ENCODE results near the gene PPP1R14C. TPM values are rescaled to one million over a fixed set of nuclear protein-coding genes. Genes with fewer than 3 reads are reported as not detected.

Gene PPP1R14C
- total and polyA plus RNA-seq, 2 donors (not counting 1 experiment from before 2014, with no cell fraction given), result 0.17 TPM; not detected in 1

DNA sequence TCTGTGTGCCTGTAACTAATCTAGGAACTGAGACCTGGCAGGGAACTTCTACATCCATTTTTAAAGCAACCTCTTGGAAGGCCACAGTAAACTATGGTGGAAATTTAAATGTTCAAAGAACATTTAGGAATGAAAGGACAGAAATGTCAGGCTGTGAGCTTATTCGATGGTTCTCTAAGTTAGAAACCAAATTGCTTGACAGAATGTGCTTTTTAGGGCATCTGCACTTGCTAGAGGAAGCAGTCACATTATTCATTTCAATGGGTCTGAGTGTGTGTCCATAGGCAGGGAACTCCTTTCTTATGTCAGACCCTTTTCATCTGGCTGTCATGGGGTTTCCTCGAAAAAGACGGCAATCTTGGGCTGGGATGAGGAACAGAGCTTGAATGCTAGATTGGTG, 84.4 kb downstream of the PPP1R14C start:
- H3K9ac ChIP-seq (ENCODE audit: insufficient read depth, low read length), result no peak overlapping the region
- H3K9me3 ChIP-seq (ENCODE audit: control insufficient read depth, insufficient read depth, low read depth, low read length), result no peaks in the 10 kb centered on the region
- H3K27me3 ChIP-seq (ENCODE audit: control insufficient read depth, insufficient read depth, low read length), result no peaks in the 10 kb centered on the region
- H3K36me3 ChIP-seq (ENCODE audit: control insufficient read depth, insufficient read depth, low read length), result no peaks in the 10 kb centered on the region
- H3K79me2 ChIP-seq (ENCODE audit: control insufficient read depth, insufficient read depth, low read length), result no peaks in the 10 kb centered on the region
- no peak for DNase-seq (ENCODE audit: low read depth in 2 of 2)
- H3K27ac ChIP-seq (ENCODE audit: insufficient read depth, low read length), result no peak overlapping the region
- no peak overlapping the region for H2AFZ ChIP-seq (ENCODE audit: low read length)
- no peak overlapping the region for H3K4me2 ChIP-seq (ENCODE audit: extremely low read depth, insufficient read depth, low read length)
- no peaks in the 10 kb centered on the region for H3K4me1 ChIP-seq (ENCODE audit: control insufficient read depth, extremely low read depth, insufficient read depth, low read length)
- TF ChIP-seq EZH2 (IDR thresholded peaks at IDR 0.05; ENCODE audit: low read length, missing control alignments) (no peak), CTCF (conservative IDR thresholded peaks at IDR 0.05 in 1 of 2, IDR thresholded peaks at IDR 0.05 in 1 of 2; ENCODE audit: low read depth in 1 of 2, low read length in 2 of 2) (no peak)
- H4K20me1 ChIP-seq (ENCODE audit: control insufficient read depth, extremely low read depth, insufficient read depth, low read length), result no peaks in the 10 kb centered on the region
- H3K4me3 ChIP-seq (replicated peaks in 1 of 4; ENCODE audit: control extremely low read depth in 1 of 4, insufficient read depth in 1 of 4, low read depth in 3 of 4, low read length in 4 of 4), result no peak overlapping the region

- no peaks in the 10 kb centered on the region for H3K9me3 ChIP-seq (ENCODE audit: control insufficient read depth, insufficient read depth, low read depth, low read length)
- no peak overlapping the region for H2AFZ ChIP-seq (ENCODE audit: low read length)
- no peak overlapping the region for H3K9ac ChIP-seq (ENCODE audit: insufficient read depth, low read length)
- no peaks in the 10 kb centered on the region for H3K79me2 ChIP-seq (ENCODE audit: control insufficient read depth, insufficient read depth, low read length)
- no peak overlapping the region for H3K27ac ChIP-seq (ENCODE audit: insufficient read depth, low read length)
- no peaks in the 10 kb centered on the region for H3K4me1 ChIP-seq (ENCODE audit: control insufficient read depth, extremely low read depth, insufficient read depth, low read length)
- no peaks in the 10 kb centered on the region for H4K20me1 ChIP-seq (ENCODE audit: control insufficient read depth, extremely low read depth, insufficient read depth, low read length)
- no peak overlapping the region for H3K4me3 ChIP-seq (replicated peaks in 1 of 4; ENCODE audit: control extremely low read depth in 1 of 4, insufficient read depth in 1 of 4, low read depth in 3 of 4, low read length in 4 of 4)
- DNase-seq (ENCODE audit: low read depth in 2 of 2), result peak in 1 of 2 donors; percentile 41
- H3K27me3 ChIP-seq (ENCODE audit: control insufficient read depth, insufficient read depth, low read length), result no peaks in the 10 kb centered on the region
- no peak overlapping the region for H3K4me2 ChIP-seq (ENCODE audit: extremely low read depth, insufficient read depth, low read length)
- no peaks in the 10 kb centered on the region for H3K36me3 ChIP-seq (ENCODE audit: control insufficient read depth, insufficient read depth, low read length)
- TF ChIP-seq EZH2 (IDR thresholded peaks at IDR 0.05; ENCODE audit: low read length, missing control alignments) (no peak), CTCF (conservative IDR thresholded peaks at IDR 0.05 in 1 of 2, IDR thresholded peaks at IDR 0.05 in 1 of 2; ENCODE audit: low read depth in 1 of 2, low read length in 2 of 2) (no peak)
Measured at GRCh38 chr6:150228072-150228733, 85.4 kb downstream of the PPP1R14C start.

DNA sequence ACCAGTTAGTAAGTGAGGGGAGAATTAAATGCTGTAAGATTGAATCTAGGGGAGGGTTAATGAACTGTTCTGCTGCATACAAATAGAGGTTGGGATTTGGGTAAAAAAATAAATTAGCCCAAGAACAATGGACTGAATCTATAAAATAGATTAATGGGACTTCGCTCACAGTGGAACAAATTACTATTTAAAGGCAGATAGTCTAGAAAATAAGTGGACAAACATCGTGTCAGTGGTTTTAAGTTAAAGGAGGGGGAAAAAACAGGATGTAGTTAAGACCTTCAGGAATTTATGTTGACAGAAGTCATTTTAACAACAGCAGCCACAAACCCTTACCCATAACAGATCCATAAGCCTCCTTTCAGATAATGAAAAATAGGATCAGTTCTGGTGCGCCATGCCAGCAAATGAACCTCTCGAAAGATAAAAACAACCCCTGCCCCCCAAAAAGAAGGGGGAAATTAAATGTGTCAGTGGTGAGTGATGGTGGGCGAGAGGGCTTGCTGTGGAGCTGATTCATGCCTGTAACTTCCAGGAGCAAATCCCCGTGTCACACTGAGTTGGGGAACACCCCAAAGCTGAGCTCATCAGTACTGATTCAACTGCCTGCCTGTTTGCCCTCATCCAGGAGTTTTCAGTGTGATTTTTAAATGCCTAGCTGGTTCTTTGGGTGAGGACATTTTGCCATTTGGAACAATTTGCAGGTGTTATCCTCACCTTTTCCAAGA, 86.8 kb downstream of the PPP1R14C start:
- no peaks in the 10 kb centered on the region for H3K79me2 ChIP-seq (ENCODE audit: control insufficient read depth, insufficient read depth, low read length)
- no peak overlapping the region for H3K27ac ChIP-seq (ENCODE audit: insufficient read depth, low read length)
- H2AFZ ChIP-seq (ENCODE audit: low read length), result no peak overlapping the region
- H4K20me1 ChIP-seq (ENCODE audit: control insufficient read depth, extremely low read depth, insufficient read depth, low read length), result no peaks in the 10 kb centered on the region
- no peaks in the 10 kb centered on the region for H3K36me3 ChIP-seq (ENCODE audit: control insufficient read depth, insufficient read depth, low read length)
- DNase-seq (ENCODE audit: low read depth in 2 of 2), result peak in 1 of 2 donors; percentile 76
- no peaks in the 10 kb centered on the region for H3K27me3 ChIP-seq (ENCODE audit: control insufficient read depth, insufficient read depth, low read length)
- no peak overlapping the region for H3K4me2 ChIP-seq (ENCODE audit: extremely low read depth, insufficient read depth, low read length)
- no peaks in the 10 kb centered on the region for H3K4me1 ChIP-seq (ENCODE audit: control insufficient read depth, extremely low read depth, insufficient read depth, low read length)
- H3K4me3 ChIP-seq (replicated peaks in 1 of 4; ENCODE audit: control extremely low read depth in 1 of 4, insufficient read depth in 1 of 4, low read depth in 3 of 4, low read length in 4 of 4), result no peak overlapping the region
- TF ChIP-seq EZH2 (IDR thresholded peaks at IDR 0.05; ENCODE audit: low read length, missing control alignments) (no peak), CTCF (conservative IDR thresholded peaks at IDR 0.05 in 1 of 2, IDR thresholded peaks at IDR 0.05 in 1 of 2; ENCODE audit: low read depth in 1 of 2, low read length in 2 of 2) (no peak)
- H3K9me3 ChIP-seq (ENCODE audit: control insufficient read depth, insufficient read depth, low read depth, low read length), result no peaks in the 10 kb centered on the region
- no peak overlapping the region for H3K9ac ChIP-seq (ENCODE audit: insufficient read depth, low read length)

All from fibroblast of lung (primary cell).